ENCODE results near the gene BCAN. TPM values are rescaled to one million over a fixed set of nuclear protein-coding genes. Genes with fewer than 3 reads are reported as not detected.
A peak's percentile ranks its signal among the peaks of the same experiment; 100 is the strongest.

BCAN gene
- total RNA-seq, 6 donors from 2014 or later = 0.11 to 0.13 TPM; not detected in 4

DNA sequence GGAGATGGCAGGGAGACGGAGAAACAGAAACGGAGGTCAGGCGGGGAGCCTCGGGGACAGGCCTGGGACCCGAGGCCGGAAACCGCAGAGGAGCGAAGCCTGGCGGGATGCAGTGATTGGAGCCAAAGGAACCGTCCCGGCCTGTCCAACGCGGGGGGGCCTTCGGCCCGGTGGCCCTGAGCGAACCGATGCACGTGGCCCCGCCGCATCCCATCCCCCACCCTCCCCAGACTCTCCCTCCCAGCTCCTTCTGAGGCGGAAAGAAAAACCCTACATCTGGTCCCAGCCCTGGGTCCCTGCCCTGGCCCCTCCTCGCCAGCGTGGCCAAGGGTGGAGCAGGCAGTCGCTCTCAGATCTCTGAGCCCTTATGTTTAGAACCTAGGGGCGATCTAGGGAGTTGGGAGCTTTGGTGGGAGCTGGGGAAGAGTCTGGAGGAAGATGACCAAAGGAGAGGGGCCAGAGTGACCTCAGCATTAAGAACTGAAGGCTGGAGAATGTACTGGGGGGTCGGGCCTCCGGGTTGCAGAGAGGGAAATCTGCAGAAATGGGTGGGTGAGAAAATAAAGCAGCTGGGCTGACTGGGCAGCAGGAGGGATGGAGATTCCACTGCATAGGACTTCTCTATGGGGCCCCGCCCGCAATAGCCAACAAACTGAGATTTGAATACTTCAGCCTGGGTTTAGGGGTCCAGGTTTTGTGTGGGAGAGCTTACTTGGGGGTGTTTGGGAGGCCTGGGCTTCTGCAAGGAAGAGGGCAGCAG lies 64.9 kb downstream of the BCAN start:
- 7 to 15% methylated on average over 11 to 26 of the region's 29 CpGs for WGBS, 2 donors
- H3K36me3 ChIP-seq = no peaks in the 10 kb centered on the region
- H3K27ac ChIP-seq = peak overlapping the region in 2 of 4 donors; percentile 39 to 56
- H3K4me1 ChIP-seq = peaks cover 27 to 30% (median 29%) of the 10 kb centered on the region in 4 donors
- TF ChIP-seq EP300 (IDR thresholded peaks at IDR 0.05) (no peak), CTCF (IDR thresholded peaks at IDR 0.05) (no peak), POLR2AphosphoS5 (IDR thresholded peaks at IDR 0.05) (no peak), POLR2A (IDR thresholded peaks at IDR 0.05) (no peak)
- DNase-seq = peak; percentile 35 to 89
- no peaks in the 10 kb centered on the region for H3K9me3 ChIP-seq
- peak; percentile 31 to 76 for ATAC-seq (ENCODE audit: low FRiP score in 2 of 2)
- H3K4me3 ChIP-seq = peak overlapping the region; percentile 9 to 45 (median 38)
- peaks cover 0 to 29% (median 11%) of the 10 kb centered on the region in 4 donors for H3K27me3 ChIP-seq

DNA sequence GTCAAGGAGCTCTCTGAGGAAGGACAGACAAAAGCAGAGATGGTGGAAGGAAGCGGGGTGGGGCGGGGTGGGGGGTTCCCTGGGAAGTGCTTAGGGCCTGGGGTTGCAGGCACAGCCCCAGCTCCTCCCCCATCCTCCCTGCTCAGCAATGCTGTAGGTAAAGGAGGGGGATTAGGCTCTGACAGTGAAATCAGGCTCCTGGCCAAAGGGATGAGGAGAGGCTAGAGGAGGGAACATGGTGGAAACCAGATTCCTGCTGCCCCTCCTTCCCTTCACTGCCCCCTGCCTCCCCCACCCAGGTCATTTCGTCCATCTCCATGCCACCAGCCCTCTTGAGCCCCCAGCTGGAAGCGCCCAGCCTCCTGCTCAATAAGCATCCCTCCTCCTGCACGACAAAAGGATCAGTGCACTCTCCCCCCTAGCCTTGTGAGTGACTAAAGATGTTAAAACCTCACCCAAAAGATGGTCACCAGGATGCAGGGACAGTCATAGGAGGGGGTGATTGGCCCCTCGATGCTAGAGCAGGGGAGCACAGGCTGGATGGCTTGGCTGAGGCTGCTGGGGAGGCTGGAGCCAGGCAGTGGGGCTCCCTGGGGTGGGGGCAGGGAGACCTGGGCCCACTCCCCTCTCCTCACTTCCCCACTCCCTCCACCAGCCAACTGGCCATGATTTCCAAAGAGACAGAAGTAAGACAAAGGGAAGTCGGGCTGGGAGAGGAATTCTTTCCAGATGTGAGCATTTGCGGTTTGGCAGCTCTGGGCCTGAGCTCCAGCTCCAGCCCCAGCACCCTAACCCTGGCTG lies 65.7 kb downstream of the BCAN start:
- Histone ChIP-seq H3K36me3 (no peaks in the 10 kb centered on the region), H3K27ac (no peak overlapping the region), H3K27me3 (peaks cover 0 to 29% (median 11%) of the 10 kb centered on the region in 4 donors), H3K9me3 (no peaks in the 10 kb centered on the region), H3K4me3 (no peak overlapping the region), H3K4me1 (peaks cover 27 to 30% (median 29%) of the 10 kb centered on the region in 4 donors)
- WGBS, 2 donors = 59 to 64% methylated on average over 8 of the region's 8 CpGs
- no peak for TF ChIP-seq POLR2A (IDR thresholded peaks at IDR 0.05)
- no peak for TF ChIP-seq EP300 (IDR thresholded peaks at IDR 0.05)
- TF ChIP-seq CTCF (IDR thresholded peaks at IDR 0.05) = no peak
- no peak for TF ChIP-seq POLR2AphosphoS5 (IDR thresholded peaks at IDR 0.05)
- DNase-seq (peak in 1 of 2 donors; percentile 39), ATAC-seq (ENCODE audit: low FRiP score in 2 of 2) (peak in 1 of 2 donors; percentile 35)

DNA sequence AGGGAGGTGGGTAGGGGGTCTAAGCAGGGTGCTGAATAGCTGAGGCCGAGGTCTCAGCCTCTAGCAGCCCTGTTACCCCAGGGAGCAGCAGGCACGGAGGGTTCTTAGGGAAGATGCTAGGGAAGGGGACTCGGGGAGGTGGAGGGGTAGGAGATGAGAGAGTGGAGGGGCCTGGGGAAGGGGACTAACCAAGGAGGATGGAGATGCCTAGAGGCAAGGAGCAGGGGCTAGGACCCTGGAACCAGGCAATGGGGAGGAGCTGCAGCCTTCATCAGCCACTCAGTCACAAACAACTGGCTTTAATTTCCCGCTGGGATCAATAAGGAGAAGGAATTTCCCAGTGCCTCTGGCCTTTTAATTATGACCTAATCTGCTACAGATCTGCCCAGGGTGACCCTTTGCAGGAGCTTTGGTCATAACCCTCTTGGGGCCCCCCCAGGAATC lies 66.3 kb downstream of the BCAN start:
- H3K4me1 ChIP-seq = peaks cover 27 to 30% (median 29%) of the 10 kb centered on the region in 4 donors
- no peaks in the 10 kb centered on the region for H3K36me3 ChIP-seq
- ATAC-seq (ENCODE audit: low FRiP score in 2 of 2) (no peak), DNase-seq (no peak)
- H3K27me3 ChIP-seq = peaks cover 0 to 25% (median 11%) of the 10 kb centered on the region in 4 donors
- no peak overlapping the region for H3K27ac ChIP-seq
- no peak for TF ChIP-seq POLR2AphosphoS5 (IDR thresholded peaks at IDR 0.05)
- no peak for TF ChIP-seq EP300 (IDR thresholded peaks at IDR 0.05)
- TF ChIP-seq CTCF (IDR thresholded peaks at IDR 0.05) = no peak
- no peak for TF ChIP-seq POLR2A (IDR thresholded peaks at IDR 0.05)
- no peaks in the 10 kb centered on the region for H3K9me3 ChIP-seq
- no peak overlapping the region for H3K4me3 ChIP-seq
- WGBS, 2 donors = 69 to 75% methylated on average over 4 of the region's 4 CpGs

DNA sequence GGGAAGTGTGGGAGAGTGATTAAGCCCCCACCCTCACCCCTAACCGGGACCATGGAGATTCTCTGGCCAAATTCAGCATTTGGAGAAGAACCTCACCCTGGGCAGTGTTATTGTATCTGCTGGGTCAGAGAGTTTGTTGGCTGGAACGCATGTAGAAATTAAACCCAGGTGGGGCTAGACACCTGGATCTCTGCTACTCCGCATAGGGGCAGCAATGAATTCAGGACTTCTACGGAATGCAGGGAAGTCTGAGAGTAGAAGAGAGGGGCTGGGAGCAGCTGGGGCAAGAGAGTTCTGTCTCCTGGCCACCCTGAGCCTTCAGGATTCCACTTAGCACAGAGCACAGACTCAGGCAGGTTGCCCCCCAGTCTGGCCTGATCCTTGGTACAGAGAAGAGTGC lies 67.1 kb downstream of the BCAN start:
- Histone ChIP-seq H3K27ac (no peak overlapping the region), H3K27me3 (peaks cover 0 to 22% (median 9%) of the 10 kb centered on the region in 4 donors), H3K4me3 (no peak overlapping the region), H3K4me1 (peaks cover 27 to 30% (median 29%) of the 10 kb centered on the region in 4 donors), H3K9me3 (no peaks in the 10 kb centered on the region), H3K36me3 (no peaks in the 10 kb centered on the region)
- DNase-seq (no peak), ATAC-seq (ENCODE audit: low FRiP score in 2 of 2) (no peak)
- TF ChIP-seq POLR2AphosphoS5 (IDR thresholded peaks at IDR 0.05) (no peak), CTCF (IDR thresholded peaks at IDR 0.05) (no peak), EP300 (IDR thresholded peaks at IDR 0.05) (no peak), POLR2A (IDR thresholded peaks at IDR 0.05) (no peak)
- WGBS, 2 donors = 84 to 88% methylated on average over 4 of the region's 4 CpGs

Other genes starting within 250 kb of the BCAN start
- gene MEF2D, start 141.3 kb upstream of the BCAN start, total RNA-seq = 100 to 1,000 TPM in 2 of 6 donors, 10 to 100 TPM in 4; 42.7 to 146 (median 58.7) TPM
- 10 to 100 TPM in 1 of 6 donors, 1 to 10 TPM in 4, under 1 TPM in 1; under 0.01 to 16.0 (median 2.2) TPM for gene IQGAP3, start 69.6 kb upstream of the BCAN start, total RNA-seq
- under 1 TPM in 1 of 6 donors, not detected in 5; 0.20 TPM for gene TTC24, start 62.4 kb upstream of the BCAN start, total RNA-seq
- 10 to 100 TPM; 46.1 to 81.1 (median 60.0) TPM for gene NAXE, start 50.3 kb upstream of the BCAN start, total RNA-seq
- 10 to 100 TPM in 5 of 6 donors, 1 to 10 TPM in 1; 5.7 to 26.2 (median 19.4) TPM for gene GPATCH4, start 40.6 kb upstream of the BCAN start, total RNA-seq
- gene HAPLN2, start 22.7 kb upstream of the BCAN start, total RNA-seq = 1 to 10 TPM in 1 of 6 donors, under 1 TPM in 2, not detected in 3; 0.14 to 5.0 (median 0.37) TPM
- 10 to 100 TPM; 25.9 to 93.5 (median 34.3) TPM for gene NES, start 35.3 kb downstream of the BCAN start, total RNA-seq
- 1 to 10 TPM in 4 of 6 donors, under 1 TPM in 1, not detected in 1; 0.76 to 8.1 (median 3.9) TPM for gene CRABP2, start 63.5 kb downstream of the BCAN start, total RNA-seq
- 100 to 1,000 TPM in 1 of 6 donors, 10 to 100 TPM in 5; 23.4 to 131 (median 39.9) TPM for gene METTL25B, start 86.4 kb downstream of the BCAN start, total RNA-seq
- gene ISG20L2, start 86.6 kb downstream of the BCAN start, total RNA-seq = 10 to 100 TPM; 10.8 to 38.8 (median 22.9) TPM
- 10 to 100 TPM; 19.6 to 52.5 (median 40.8) TPM for gene MRPL24, start 99.0 kb downstream of the BCAN start, total RNA-seq
- 100 to 1,000 TPM; 129 to 231 (median 182) TPM for gene HDGF, start 109.6 kb downstream of the BCAN start, total RNA-seq
- gene PRCC, start 125.4 kb downstream of the BCAN start, total RNA-seq = 10 to 100 TPM; 36.5 to 52.4 (median 40.8) TPM
- 1 to 10 TPM; 2.3 to 8.4 (median 5.0) TPM for gene SH2D2A, start 174.7 kb downstream of the BCAN start, total RNA-seq
- under 1 TPM in 2 of 6 donors, not detected in 4; 0.03 to 0.22 TPM for gene INSRR, start 217.0 kb downstream of the BCAN start, total RNA-seq
- gene NTRK1, start 218.7 kb downstream of the BCAN start, total RNA-seq = 1 to 10 TPM in 3 of 6 donors, under 1 TPM in 1, not detected in 2; 0.30 to 1.4 (median 1.2) TPM